ENCODE results near the gene USP9X. TPM values are rescaled to one million over a fixed set of nuclear protein-coding genes. Genes with fewer than 3 reads are reported as not detected.

USP9X gene
- total and polyA plus RNA-seq, 2 of the 8 experiments (the other 6 are each of a cell fraction or from before 2014, with no cell fraction given), result 79.2 to 300 TPM

- no peak overlapping the region for H2BK12ac ChIP-seq (ENCODE audit: low read depth, low read length)
- 89% methylated on average over 5 of the region's 6 CpGs; no CpG with 5 or more reads in 1 of the 2 experiments for WGBS, 2 experiments (ENCODE audit: extremely low coverage in 1 of 2, insufficient coverage in 1 of 2, insufficient read length in 1 of 2, insufficient replicate concordance in 2 of 2, low coverage in 1 of 2, low lambda C conversion rate in 2 of 2, missing lambda C conversion rate in 1 of 2)
- no peak overlapping the region for H4K5ac ChIP-seq (ENCODE audit: insufficient read length, low read depth, low read length)
- H3K27ac ChIP-seq (ENCODE audit: low read depth, low read length), result no peak overlapping the region
- H2AFZ ChIP-seq (ENCODE audit: low read length), result no peak overlapping the region
- POLR2A ChIA-PET (ENCODE audit: partially characterized antibody), result no interaction called here
- H3K14ac ChIP-seq (ENCODE audit: insufficient read length), result no peak overlapping the region
- no peak for FAIRE-seq
- no peak overlapping the region for H4K91ac ChIP-seq (replicated peaks; ENCODE audit: insufficient read length, low read length)
- TF ChIP-seq RAD21 (IDR thresholded peaks at IDR 0.05 in 1 of 2, conservative IDR thresholded peaks at IDR 0.05 in 1 of 2; ENCODE audit: low read depth in 2 of 2, low read length in 2 of 2), result no peak
- no peak for TF ChIP-seq EGR1 (IDR thresholded peaks at IDR 0.05; ENCODE audit: borderline replicate concordance, low read depth, low read length)
- TF ChIP-seq FOSL1 (IDR thresholded peaks at IDR 0.05; ENCODE audit: insufficient read depth, low read depth, low read length), result no peak
- TF ChIP-seq POLR2A (IDR thresholded peaks at IDR 0.05; ENCODE audit: control extremely low read depth in 1 of 2, low read depth in 2 of 2, low read length in 2 of 2), result no peak
- peaks cover 1 to 2% of the 10 kb centered on the region in 2 experiments for H4K20me1 ChIP-seq (replicated peaks in 1 of 2; ENCODE audit: control insufficient read depth in 1 of 2, insufficient read depth in 2 of 2, low read length in 2 of 2)
- H3K23me2 ChIP-seq (ENCODE audit: low read depth, low read length), result no peaks in the 10 kb centered on the region
- no peak overlapping the region for H3K9ac ChIP-seq (replicated peaks in 1 of 4; ENCODE audit: extremely low read depth in 1 of 4, low read depth in 3 of 4, low read length in 3 of 4)
- no peak overlapping the region for H2BK5ac ChIP-seq (ENCODE audit: low read depth, low read length)
- no peak overlapping the region for H3K18ac ChIP-seq (ENCODE audit: extremely low read depth, low read length)
- no peak overlapping the region for H3K56ac ChIP-seq (replicated peaks; ENCODE audit: insufficient read length, low read depth, low read length)
- H3K27me3 ChIP-seq (replicated peaks in 1 of 4; ENCODE audit: control insufficient read depth in 3 of 4, extremely low read depth in 1 of 4, insufficient read depth in 3 of 4, low read length in 3 of 4), result no peaks in the 10 kb centered on the region
- no peak for DNase-seq (ENCODE audit: low read depth in 1 of 2, low spot score in 2 of 2)
- no peak overlapping the region for H2BK120ac ChIP-seq (replicated peaks; ENCODE audit: low read depth, low read length)
- H3K9me3 ChIP-seq (ENCODE audit: insufficient read depth in 2 of 2, low read depth in 1 of 2, low read length in 1 of 2), result no peaks in the 10 kb centered on the region
- H3K4me3 ChIP-seq (ENCODE audit: extremely low read depth in 1 of 4, insufficient read depth in 2 of 4, low read depth in 3 of 4, low read length in 4 of 4), result no peak overlapping the region
- no peaks in the 10 kb centered on the region for H3K4me1 ChIP-seq (replicated peaks in 1 of 4; ENCODE audit: control insufficient read depth in 3 of 4, insufficient read depth in 4 of 4, low read length in 3 of 4)
- H3K23ac ChIP-seq (ENCODE audit: insufficient read length), result no peak overlapping the region
- CTCF ChIA-PET (ENCODE audit: partially characterized antibody), result no interaction called here
- no peak overlapping the region for H3K4ac ChIP-seq (replicated peaks; ENCODE audit: insufficient read length, low read depth, low read length)
- H4K8ac ChIP-seq (ENCODE audit: extremely low read depth, insufficient read depth, low read length), result no peak overlapping the region
- H3K36me3 ChIP-seq (ENCODE audit: control insufficient read depth in 2 of 4, insufficient read depth in 4 of 4, low read length in 3 of 4), result peaks cover 6 to 89% (median 45%) of the 10 kb centered on the region in 4 experiments
- no peak overlapping the region for H3K4me2 ChIP-seq (ENCODE audit: insufficient read depth in 1 of 2, low read depth in 2 of 2, low read length in 2 of 2)
- H3K79me1 ChIP-seq (ENCODE audit: low read depth, low read length), result no peaks in the 10 kb centered on the region
- peaks cover 0 to 90% of the 10 kb centered on the region in 2 experiments; a peak in 3 of 4 replicates for H3K79me2 ChIP-seq (ENCODE audit: control insufficient read depth in 1 of 2, insufficient read depth in 2 of 2, low read length in 2 of 2)
- H2BK15ac ChIP-seq (ENCODE audit: low read length), result no peak overlapping the region
- no peak overlapping the region for H2BK20ac ChIP-seq (ENCODE audit: low read length)
- no peak overlapping the region for H2AK5ac ChIP-seq (ENCODE audit: low read depth, low read length)
Observed at GRCh38 chrX:41133551-41133950, 48.3 kb downstream of the USP9X start.

Measured in H1 (cell line).